GM12873 (cell line): ENCODE results near the gene ETV7.
A peak's percentile ranks its signal among the peaks of the same experiment; 100 is the strongest.

ENCODE experiments used
- TF ChIP-seq, protein P1 (sequence below): IDR thresholded peaks from 2 replicates; pipeline ENCODE4 v1.5.1; 2012; ENCODE audit warnings: low read depth, mild to moderate bottlenecking, moderate library complexity, low read length, control low read depth; ENCODE audit not compliant: insufficient read depth; ENCODE audit errors: missing control alignments

The ETV7 gene

GRCh38 chr6:36387440-36388303, at the start of gene ETV7:
TSS of gene ETV7 (minus strand) at chr6:36387669. CDS start at chr6:36387541, 128 bp downstream.
- TF ChIP-seq, protein P1, sequence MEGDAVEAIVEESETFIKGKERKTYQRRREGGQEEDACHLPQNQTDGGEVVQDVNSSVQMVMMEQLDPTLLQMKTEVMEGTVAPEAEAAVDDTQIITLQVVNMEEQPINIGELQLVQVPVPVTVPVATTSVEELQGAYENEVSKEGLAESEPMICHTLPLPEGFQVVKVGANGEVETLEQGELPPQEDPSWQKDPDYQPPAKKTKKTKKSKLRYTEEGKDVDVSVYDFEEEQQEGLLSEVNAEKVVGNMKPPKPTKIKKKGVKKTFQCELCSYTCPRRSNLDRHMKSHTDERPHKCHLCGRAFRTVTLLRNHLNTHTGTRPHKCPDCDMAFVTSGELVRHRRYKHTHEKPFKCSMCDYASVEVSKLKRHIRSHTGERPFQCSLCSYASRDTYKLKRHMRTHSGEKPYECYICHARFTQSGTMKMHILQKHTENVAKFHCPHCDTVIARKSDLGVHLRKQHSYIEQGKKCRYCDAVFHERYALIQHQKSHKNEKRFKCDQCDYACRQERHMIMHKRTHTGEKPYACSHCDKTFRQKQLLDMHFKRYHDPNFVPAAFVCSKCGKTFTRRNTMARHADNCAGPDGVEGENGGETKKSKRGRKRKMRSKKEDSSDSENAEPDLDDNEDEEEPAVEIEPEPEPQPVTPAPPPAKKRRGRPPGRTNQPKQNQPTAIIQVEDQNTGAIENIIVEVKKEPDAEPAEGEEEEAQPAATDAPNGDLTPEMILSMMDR, result no peak

DNA sequence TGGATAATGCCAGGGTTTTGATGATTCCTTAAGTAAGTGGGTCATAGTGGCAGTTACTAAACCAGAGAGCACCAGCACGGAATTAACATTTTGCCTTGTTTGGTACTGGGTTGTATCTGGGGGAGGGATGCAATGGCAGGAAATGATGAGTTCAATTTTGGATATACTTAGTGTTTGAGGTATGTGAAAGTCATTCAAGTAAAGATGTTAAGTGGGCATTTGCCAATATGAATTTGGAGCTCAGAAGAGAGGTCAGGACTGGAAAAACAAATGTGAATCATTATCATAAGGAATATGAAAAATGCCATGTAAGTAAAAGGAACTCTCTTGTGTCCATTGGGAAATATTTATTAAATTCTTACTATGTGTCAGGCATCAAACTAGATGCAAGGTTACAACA, 49.0 kb upstream of the ETV7 start:
- TF ChIP-seq, protein P1, result no peak

DNA sequence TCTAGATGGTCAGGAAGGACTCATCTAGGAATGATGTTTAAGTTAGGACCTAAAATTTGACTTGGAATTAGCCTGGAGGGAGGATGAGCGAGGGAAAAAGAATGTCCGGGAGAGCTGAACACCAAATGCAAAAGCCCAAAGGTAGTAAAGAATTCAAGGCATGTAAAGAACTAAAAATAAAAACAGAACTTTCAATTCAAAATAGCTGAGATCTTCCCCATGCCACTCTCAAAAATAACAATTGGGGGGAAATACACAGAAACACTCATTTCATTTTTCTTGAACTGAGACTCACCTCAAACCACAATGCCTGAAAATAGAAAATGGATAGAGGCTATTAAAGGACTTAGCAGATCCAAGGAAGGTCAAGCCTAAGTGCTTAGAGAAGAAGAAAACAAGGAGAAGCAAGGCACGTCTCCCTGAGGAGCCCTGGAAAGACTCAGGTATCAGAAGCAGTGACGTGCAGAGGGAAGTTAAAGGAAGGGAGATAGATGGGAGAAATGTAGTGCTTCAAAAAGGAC, 44.7 kb upstream of the ETV7 start:
- TF ChIP-seq, protein P1, result no peak

GRCh38 chr6:36431197-36431596, 43.7 kb upstream of the ETV7 start:
- TF ChIP-seq, protein P1, result no peak

GRCh38 chr6:36430351-36430750, 42.9 kb upstream of the ETV7 start:
- TF ChIP-seq, protein P1, result no peak

DNA sequence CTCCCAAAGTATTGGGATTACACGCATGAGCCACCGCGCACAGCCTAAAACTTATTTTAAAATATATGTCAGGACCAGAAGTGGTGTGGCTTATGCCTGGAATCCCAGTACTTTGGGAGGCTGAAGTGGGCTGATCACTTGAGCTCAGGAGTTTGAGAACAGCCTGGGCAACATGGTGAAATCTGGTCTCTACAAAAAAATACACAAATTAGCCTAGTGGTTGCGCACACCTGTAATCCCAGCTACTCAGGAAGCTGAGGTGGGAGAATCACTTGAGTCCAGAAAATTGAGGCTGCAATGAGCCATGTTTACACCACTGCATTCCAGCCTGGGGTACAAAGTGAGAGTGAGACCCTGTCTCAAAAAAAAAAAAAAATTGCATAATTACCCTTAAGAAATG, 41.4 kb upstream of the ETV7 start:
- TF ChIP-seq, protein P1, result peak; percentile 56

DNA sequence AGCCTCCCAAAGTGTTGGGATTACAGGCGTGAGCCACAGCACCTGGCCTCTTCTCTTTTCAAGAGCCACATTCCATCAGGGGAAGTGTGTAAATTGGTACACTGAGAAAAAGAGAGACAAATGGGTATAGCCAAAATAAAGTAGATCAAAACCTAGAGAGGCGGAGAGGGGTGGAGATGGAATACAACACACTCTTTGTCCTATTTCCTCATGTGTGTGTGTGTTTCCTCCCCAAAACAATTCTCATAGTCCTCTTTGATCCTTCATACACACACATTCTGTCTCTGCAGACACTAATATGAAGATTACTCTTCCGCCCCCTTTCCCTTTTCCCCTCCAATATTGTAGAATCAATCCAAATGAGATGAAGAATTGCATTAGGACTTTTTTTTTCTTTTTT, 39.2 kb upstream of the ETV7 start:
- TF ChIP-seq, protein P1, result no peak
